ENCODE results near the gene CCDC57. TPM values are rescaled to one million over a fixed set of nuclear protein-coding genes. Genes with fewer than 3 reads are reported as not detected.

CCDC57 gene
- total and polyA plus RNA-seq, 2 of the 4 experiments (the other 2 are of a cell fraction): 7.3 to 31.3 TPM

DNA sequence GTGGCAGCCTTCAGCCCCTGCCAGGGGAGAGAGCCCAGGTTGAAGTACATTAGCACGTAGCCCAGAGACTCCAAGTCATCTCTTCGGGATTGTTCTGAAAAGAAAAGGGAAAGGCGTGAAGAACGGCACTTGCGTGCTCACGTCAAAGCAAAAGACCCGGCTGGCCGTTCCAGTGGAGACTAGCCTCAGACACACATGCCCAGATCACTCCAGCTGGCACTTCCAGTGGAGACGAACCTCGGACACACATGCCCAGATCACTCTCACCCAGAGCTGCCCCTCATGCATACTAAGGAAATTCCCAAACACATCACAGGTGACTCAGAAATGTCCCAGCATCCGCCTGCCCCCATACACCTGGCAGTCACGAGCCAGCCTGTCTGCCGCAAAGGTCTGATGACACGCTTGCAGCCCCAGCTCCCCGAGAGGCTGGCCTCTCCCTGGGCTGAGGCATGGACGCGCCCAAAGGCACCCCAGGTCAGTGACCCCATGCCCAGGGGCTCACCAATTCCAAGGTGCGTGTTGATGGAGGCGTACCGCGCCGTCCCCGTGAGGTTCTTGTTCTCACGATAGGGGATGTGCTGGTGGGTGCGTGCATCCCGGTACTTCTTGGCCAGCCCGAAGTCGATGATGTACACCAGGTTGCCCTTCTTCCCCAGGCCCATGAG, 40.0 kb upstream of the CCDC57 start:
- ChIA-PET POLR2A (ENCODE audit: unreplicated experiment) (no interaction called here), CTCF (no interaction called here)
- no peak overlapping the region for H2BK120ac ChIP-seq (ENCODE audit: low read depth, low read length)
- H3K9ac ChIP-seq (ENCODE audit: low read depth, low read length): no peak overlapping the region
- DNase-seq (no peak), ATAC-seq (ENCODE audit: low read depth) (no peak)
- WGBS, 2 experiments (ENCODE audit: extremely low coverage in 2 of 2, insufficient read length in 1 of 2): 95% methylated on average over 12 of the region's 28 CpGs; no CpG with 5 or more reads in 1 of the 2 experiments
- dilution Hi-C loops (cut with HindIII; ENCODE audit: low sequenced_read_pairs, unreplicated experiment): no loop called here
- in situ Hi-C loops (cut with MboI; ENCODE audit: low sequenced_read_pairs): no loop called here
- H3K23ac ChIP-seq (ENCODE audit: low read depth, low read length): no peak overlapping the region
- no peak overlapping the region for H2BK5ac ChIP-seq (ENCODE audit: low read depth, low read length, poor library complexity, severe bottlenecking)
- no peak overlapping the region for H3K4me2 ChIP-seq (ENCODE audit: low read depth, low read length)
- H3K4me1 ChIP-seq (ENCODE audit: control insufficient read depth, insufficient read depth, low read length): no peaks in the 10 kb centered on the region
- H3K27me3 ChIP-seq (ENCODE audit: control insufficient read depth, insufficient read depth, low read length): no peaks in the 10 kb centered on the region
- H4K5ac ChIP-seq (ENCODE audit: low read depth, low read length): no peak overlapping the region
- no TSS peak for BruUV-seq (replicated peaks)
- H3K56ac ChIP-seq (ENCODE audit: extremely low read depth, insufficient read depth, low read length): no peak overlapping the region
- no peak overlapping the region for H3K14ac ChIP-seq (replicated peaks; ENCODE audit: low read depth, low read length)
- H3K18ac ChIP-seq (ENCODE audit: low read depth, low read length): no peak overlapping the region
- no peak overlapping the region for H2AK9ac ChIP-seq (replicated peaks; ENCODE audit: low read depth, low read length, poor library complexity)
- H2BK15ac ChIP-seq (ENCODE audit: low read depth, low read length): no peak overlapping the region
- H4K8ac ChIP-seq (ENCODE audit: low read depth in 2 of 2, low read length in 2 of 2): no peak overlapping the region
- H4K20me1 ChIP-seq (ENCODE audit: insufficient read depth, low read length): peaks cover 84% of the 10 kb centered on the region
- no peak overlapping the region for H3K4me3 ChIP-seq (ENCODE audit: insufficient read depth, low read depth, low read length)
- H4K91ac ChIP-seq (ENCODE audit: insufficient read depth, low read depth, low read length): no peak overlapping the region
- H3K4ac ChIP-seq (ENCODE audit: low read depth, low read length): no peak overlapping the region
- no peak overlapping the region for H3K27ac ChIP-seq (ENCODE audit: insufficient read depth, low read length)
- H2BK20ac ChIP-seq (ENCODE audit: low read depth, low read length): no peak overlapping the region
- intact Hi-C loops (cut with micrococcal nuclease): no loop called here
- peaks cover 79% of the 10 kb centered on the region for H3K36me3 ChIP-seq (ENCODE audit: control insufficient read depth, insufficient read depth, low read length)
- no peaks in the 10 kb centered on the region for H3K9me3 ChIP-seq (ENCODE audit: control insufficient read depth, insufficient read depth, low read length)
- peaks cover 34 to 81% of the 10 kb centered on the region in 2 experiments for H3K79me1 ChIP-seq (ENCODE audit: low read depth in 1 of 2, low read length in 2 of 2)
- no peak for TF ChIP-seq POLR2A (IDR thresholded peaks at IDR 0.05; ENCODE audit: low read depth, low read length)
- TF ChIP-seq SMC3 (IDR thresholded peaks at IDR 0.05; ENCODE audit: low read depth, low read length): no peak
- TF ChIP-seq, protein P1, sequence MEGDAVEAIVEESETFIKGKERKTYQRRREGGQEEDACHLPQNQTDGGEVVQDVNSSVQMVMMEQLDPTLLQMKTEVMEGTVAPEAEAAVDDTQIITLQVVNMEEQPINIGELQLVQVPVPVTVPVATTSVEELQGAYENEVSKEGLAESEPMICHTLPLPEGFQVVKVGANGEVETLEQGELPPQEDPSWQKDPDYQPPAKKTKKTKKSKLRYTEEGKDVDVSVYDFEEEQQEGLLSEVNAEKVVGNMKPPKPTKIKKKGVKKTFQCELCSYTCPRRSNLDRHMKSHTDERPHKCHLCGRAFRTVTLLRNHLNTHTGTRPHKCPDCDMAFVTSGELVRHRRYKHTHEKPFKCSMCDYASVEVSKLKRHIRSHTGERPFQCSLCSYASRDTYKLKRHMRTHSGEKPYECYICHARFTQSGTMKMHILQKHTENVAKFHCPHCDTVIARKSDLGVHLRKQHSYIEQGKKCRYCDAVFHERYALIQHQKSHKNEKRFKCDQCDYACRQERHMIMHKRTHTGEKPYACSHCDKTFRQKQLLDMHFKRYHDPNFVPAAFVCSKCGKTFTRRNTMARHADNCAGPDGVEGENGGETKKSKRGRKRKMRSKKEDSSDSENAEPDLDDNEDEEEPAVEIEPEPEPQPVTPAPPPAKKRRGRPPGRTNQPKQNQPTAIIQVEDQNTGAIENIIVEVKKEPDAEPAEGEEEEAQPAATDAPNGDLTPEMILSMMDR (conservative IDR thresholded peaks at IDR 0.05; ENCODE audit: low read depth, low read length): no peak
- no peak for TF ChIP-seq ELK1 (IDR thresholded peaks at IDR 0.05; ENCODE audit: borderline replicate concordance, low read depth, low read length)
- TF ChIP-seq RAD21 (IDR thresholded peaks at IDR 0.05; ENCODE audit: low read length): no peak
- TF ChIP-seq, protein P2, sequence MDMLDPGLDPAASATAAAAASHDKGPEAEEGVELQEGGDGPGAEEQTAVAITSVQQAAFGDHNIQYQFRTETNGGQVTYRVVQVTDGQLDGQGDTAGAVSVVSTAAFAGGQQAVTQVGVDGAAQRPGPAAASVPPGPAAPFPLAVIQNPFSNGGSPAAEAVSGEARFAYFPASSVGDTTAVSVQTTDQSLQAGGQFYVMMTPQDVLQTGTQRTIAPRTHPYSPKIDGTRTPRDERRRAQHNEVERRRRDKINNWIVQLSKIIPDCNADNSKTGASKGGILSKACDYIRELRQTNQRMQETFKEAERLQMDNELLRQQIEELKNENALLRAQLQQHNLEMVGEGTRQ (IDR thresholded peaks at IDR 0.05; ENCODE audit: low read depth, low read length): no peak
- TF ChIP-seq MAFK (IDR thresholded peaks at IDR 0.05; ENCODE audit: low read depth, low read length): no peak
- no peak for TF ChIP-seq RFX5 (IDR thresholded peaks at IDR 0.05; ENCODE audit: low read depth, low read length)
- H2AFZ ChIP-seq (replicated peaks; ENCODE audit: low read length, poor library complexity): no peak overlapping the region
- no peak overlapping the region for H2AK5ac ChIP-seq (ENCODE audit: low read depth, low read length)
- H3K9me1 ChIP-seq (ENCODE audit: insufficient read depth, low read length): no peaks in the 10 kb centered on the region

Measured in IMR-90 (cell line).